Activated CD8-positive, alpha-beta memory T cell treated with anti-CD3 and anti-CD28 coated beads, Interleukin-2, amount 10 ng/mL, durations not matched to agents 7 days and 5 days (primary cell): Measurements from ENCODE around the gene UNC50. TPM values are rescaled to one million over a fixed set of nuclear protein-coding genes. Genes with fewer than 3 reads are reported as not detected.
"Not testable (repeated sequence)": the region's sequence is repeated elsewhere in the genome, so short reads cannot be mapped to it uniquely, and the experiment has no call there.

ENCODE experiments used
- ATAC-seq: fragments of 150-1000 bp; cut with Tn5 transposase; one replicate; pipeline ENCODE4 v1.10.0; 2021; ENCODE audit warnings: moderate library complexity
- CTCF ChIA-PET: fragments of 350-600 bp; sonication (Branson Sonifier 250); formaldehyde crosslinking; loops from one replicate; lab custom pipeline; 2021; ENCODE audit warnings: antibody characterized with exemption; lab: Charles Lee
- DNase-seq: peaks from one replicate; pipeline ENCODE4 v3.0.0-alpha.2; 2020
- H3K27ac Mint-ChIP-seq: one replicate; pipeline ENCODE4 v1.8.0; 2021; ENCODE audit warnings: mild to moderate bottlenecking, mixed read lengths
- H3K27me3 Mint-ChIP-seq: one replicate; pipeline ENCODE4 v1.8.0; 2021; ENCODE audit warnings: mixed read lengths
- H3K36me3 Mint-ChIP-seq: one replicate; pipeline ENCODE4 v1.8.0; 2021; ENCODE audit warnings: mild to moderate bottlenecking, mixed read lengths
- H3K4me1 Mint-ChIP-seq: one replicate; pipeline ENCODE4 v1.8.0; 2021; ENCODE audit warnings: mixed read lengths
- H3K4me3 Mint-ChIP-seq: one replicate; pipeline ENCODE4 v1.8.0; 2021; ENCODE audit warnings: mild to moderate bottlenecking, moderate library complexity, mixed read lengths
- H3K9me3 Mint-ChIP-seq: one replicate; pipeline ENCODE4 v1.8.0; 2022; ENCODE audit warnings: low read depth, mixed read lengths
- total RNA-seq, 2 experiments: library from RNA; stranded (reverse); gene quantifications; one replicate each; pipeline ENCODE4 v1.2.3, GENCODE V29; 2021

UNC50 gene
- total RNA-seq, 2 experiments from 2014 or later, result 26.7 to 33.5 TPM

DNA sequence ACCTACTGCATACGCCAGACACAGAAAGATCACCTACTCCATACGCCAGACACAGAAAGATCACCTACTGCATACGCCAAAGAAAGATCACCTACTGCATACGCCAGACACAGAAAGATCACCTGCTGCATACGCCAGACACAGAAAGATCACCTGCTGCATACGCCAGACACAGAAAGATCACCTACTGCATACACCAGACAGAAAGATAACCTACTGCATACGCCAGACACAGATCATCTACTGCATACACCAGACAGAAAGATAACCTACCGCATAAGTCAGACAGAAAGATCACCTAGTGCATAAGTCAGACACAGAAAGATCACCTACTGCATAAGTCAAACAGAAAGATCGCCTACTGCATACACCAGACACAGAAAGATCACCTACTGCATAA, 25.9 kb upstream of the UNC50 start:
- no peak for DNase-seq
- H3K27me3 Mint-ChIP-seq, result no peaks in the 10 kb centered on the region
- peaks cover 50% of the 10 kb centered on the region for H3K36me3 Mint-ChIP-seq
- H3K9me3 Mint-ChIP-seq, result no peaks in the 10 kb centered on the region
- CTCF ChIA-PET, result no interaction called here
- H3K4me1 Mint-ChIP-seq, result no peaks in the 10 kb centered on the region
- no peak overlapping the region for H3K4me3 Mint-ChIP-seq
- no peak for ATAC-seq
- H3K27ac Mint-ChIP-seq, result no peak overlapping the region

DNA sequence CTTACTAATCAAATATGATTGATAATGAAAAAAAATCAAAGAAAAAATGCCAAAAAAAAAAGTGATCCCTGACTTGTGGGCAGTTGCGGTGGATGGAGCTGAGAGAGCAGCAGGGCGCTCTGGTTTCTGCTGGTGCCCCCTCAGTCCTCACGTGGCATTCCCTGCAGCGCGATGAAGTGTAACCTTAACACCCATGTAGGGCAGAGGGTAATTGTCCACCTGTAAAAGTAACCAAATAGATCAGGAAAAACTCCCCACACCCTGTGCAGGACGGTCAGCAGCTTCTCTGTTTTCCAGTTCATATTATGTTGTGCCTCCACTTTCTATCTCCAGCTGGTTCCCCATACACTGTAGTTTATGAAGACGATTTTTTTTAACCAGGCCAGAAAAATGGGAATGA, 25.1 kb upstream of the UNC50 start:
- peak; percentile 27 for DNase-seq
- no peak overlapping the region for H3K4me3 Mint-ChIP-seq
- no peaks in the 10 kb centered on the region for H3K27me3 Mint-ChIP-seq
- CTCF ChIA-PET, result no interaction called here
- peaks cover 52% of the 10 kb centered on the region for H3K36me3 Mint-ChIP-seq
- no peak overlapping the region for H3K27ac Mint-ChIP-seq
- H3K4me1 Mint-ChIP-seq, result no peaks in the 10 kb centered on the region
- H3K9me3 Mint-ChIP-seq, result no peaks in the 10 kb centered on the region
- no peak for ATAC-seq

DNA sequence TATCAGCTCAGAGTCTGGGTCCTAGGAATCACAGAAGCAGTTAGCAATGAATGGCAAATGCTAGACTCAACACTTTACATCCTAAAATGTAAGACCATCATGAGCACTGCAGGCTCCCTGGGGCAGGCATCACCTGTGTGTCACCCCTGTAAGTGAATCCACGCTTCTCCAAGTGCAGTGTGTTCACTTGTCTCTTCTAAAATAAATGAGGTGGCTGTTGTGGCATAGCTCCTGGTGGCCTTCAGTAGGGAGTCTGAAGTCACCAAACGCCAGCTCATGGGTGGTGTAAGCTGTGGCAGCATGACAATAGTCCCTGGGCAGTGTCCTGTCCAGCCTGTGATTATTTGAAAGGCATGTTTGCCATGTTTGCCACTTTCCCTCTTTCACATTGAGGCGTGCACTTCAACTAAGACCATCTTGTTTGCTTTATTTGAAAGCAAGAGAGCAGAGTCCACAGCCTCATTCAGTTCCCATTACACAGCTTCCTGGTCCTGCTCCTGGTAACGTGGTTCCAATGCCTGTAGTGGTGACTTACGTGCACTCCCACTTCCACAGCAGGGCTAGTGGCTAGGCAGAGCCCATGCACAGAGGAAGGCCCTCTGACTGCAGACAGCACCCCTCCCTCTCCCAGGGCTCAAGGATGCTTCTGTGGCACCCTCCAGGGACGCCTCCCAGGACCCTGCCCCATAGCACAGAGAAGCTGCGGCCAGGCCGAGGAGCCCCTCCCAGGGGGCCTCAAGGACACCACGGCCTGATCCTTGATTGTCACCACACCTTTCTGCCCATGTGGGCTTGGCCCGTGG, 24.4 kb upstream of the UNC50 start:
- Mint-ChIP-seq H3K27ac (no peak overlapping the region), H3K27me3 (no peaks in the 10 kb centered on the region), H3K9me3 (no peaks in the 10 kb centered on the region), H3K36me3 (peaks cover 49% of the 10 kb centered on the region), H3K4me1 (peaks cover 4% of the 10 kb centered on the region), H3K4me3 (no peak overlapping the region)
- CTCF ChIA-PET, result no interaction called here
- DNase-seq (peak; percentile 30), ATAC-seq (no peak)

DNA sequence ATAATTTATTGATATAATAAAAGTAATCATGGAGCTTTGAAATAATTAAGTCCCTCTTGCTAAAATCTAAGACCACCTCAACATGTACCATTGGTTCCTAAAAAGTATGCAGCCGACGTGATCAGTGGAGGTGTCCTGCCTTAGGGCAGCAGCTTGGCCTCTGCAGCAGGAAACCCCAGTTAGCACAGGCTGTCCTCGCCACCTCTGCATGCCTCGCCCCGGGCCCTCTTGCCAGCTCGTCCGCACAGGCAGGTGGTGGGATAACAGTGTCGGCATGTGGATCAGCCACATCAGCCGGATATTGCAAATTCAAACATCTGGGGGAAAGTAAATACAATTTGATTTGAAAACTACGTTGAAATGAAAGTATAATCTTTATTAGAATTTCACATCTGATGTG, 23.0 kb upstream of the UNC50 start:
- DNase-seq (peak; percentile 25), ATAC-seq (no peak)
- H3K4me3 Mint-ChIP-seq, result no peak overlapping the region
- H3K9me3 Mint-ChIP-seq, result no peaks in the 10 kb centered on the region
- peaks cover 49% of the 10 kb centered on the region for H3K36me3 Mint-ChIP-seq
- no peaks in the 10 kb centered on the region for H3K27me3 Mint-ChIP-seq
- CTCF ChIA-PET, result interaction anchor here (1.7 kb wide), 1 partner anchor 18 kb away, joined by 4 read pairs; no protein-coding TSS in a partner anchor
- no peak overlapping the region for H3K27ac Mint-ChIP-seq
- peaks cover 6% of the 10 kb centered on the region for H3K4me1 Mint-ChIP-seq

DNA sequence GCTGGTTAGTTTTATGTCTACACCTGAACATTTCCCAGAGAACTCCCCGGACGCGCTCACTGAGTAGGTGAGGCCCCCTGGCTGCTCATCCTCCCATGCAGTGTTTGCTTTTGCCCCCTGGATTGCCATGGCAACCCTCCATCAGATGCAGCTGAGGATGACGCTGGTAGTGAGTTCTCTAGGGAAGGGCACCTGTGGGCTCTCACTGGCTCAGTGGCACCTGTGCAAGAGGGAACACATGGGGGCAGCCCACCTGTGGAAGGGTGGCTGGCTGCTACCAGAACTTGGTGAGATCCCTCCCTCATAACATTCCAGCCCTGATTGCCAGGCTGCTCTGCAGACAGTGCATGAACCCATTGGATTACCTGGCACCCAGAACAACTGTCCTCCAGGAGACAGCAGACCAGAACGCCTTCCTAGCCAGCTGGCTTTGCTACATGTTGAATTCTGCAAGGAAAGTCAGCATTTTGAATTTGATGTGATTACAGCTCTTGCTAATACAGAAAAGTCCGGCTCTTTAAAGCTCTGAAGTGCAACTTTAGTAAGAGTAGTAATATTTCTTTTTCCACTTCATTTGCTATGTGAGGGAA, 21.7 kb upstream of the UNC50 start:
- H3K27ac Mint-ChIP-seq, result no peak overlapping the region
- H3K9me3 Mint-ChIP-seq, result no peaks in the 10 kb centered on the region
- ATAC-seq, result no peak
- H3K4me3 Mint-ChIP-seq, result no peak overlapping the region
- CTCF ChIA-PET, result interaction anchor here (0.8 to 1.7 kb wide), 3 partner anchors 14 to 19 kb away, joined by 3 to 4 read pairs (median 3); no protein-coding TSS in a partner anchor
- DNase-seq, result peak; percentile 33
- H3K36me3 Mint-ChIP-seq, result peaks cover 58% of the 10 kb centered on the region
- H3K27me3 Mint-ChIP-seq, result no peaks in the 10 kb centered on the region
- peaks cover 6% of the 10 kb centered on the region for H3K4me1 Mint-ChIP-seq

DNA sequence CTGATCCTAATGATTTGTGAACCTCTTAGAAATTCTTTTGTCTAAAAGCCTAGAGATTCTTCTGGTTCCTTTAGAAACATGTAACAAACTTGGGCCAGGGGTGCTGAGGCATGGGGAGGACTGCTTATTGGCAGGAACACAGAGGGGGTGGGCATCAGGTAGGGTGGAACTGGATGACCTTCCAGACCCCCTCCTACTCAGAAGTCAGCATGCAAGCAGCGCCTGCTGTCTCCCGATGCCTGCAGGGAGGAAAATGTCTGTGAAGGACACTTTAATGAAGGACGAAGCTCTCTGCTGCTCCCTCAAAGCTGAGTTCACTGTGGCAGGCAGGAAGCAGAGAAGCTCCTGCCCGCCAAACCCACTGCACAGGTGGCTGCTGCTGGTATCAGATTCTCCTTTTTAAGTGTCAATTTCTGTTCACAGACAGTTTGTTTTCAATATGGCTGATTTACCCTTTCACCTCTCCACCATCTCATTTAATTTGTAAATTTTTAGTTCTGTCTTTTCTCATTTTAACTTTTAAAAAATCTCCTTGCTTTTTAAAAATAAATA, 19.4 kb upstream of the UNC50 start:
- no peak overlapping the region for H3K27ac Mint-ChIP-seq
- ATAC-seq (no peak), DNase-seq (peak; percentile 37)
- no peaks in the 10 kb centered on the region for H3K27me3 Mint-ChIP-seq
- H3K36me3 Mint-ChIP-seq, result peaks cover 68% of the 10 kb centered on the region
- peaks cover 7% of the 10 kb centered on the region for H3K4me1 Mint-ChIP-seq
- CTCF ChIA-PET, result no interaction called here
- peaks cover 5% of the 10 kb centered on the region for H3K9me3 Mint-ChIP-seq
- no peak overlapping the region for H3K4me3 Mint-ChIP-seq

DNA sequence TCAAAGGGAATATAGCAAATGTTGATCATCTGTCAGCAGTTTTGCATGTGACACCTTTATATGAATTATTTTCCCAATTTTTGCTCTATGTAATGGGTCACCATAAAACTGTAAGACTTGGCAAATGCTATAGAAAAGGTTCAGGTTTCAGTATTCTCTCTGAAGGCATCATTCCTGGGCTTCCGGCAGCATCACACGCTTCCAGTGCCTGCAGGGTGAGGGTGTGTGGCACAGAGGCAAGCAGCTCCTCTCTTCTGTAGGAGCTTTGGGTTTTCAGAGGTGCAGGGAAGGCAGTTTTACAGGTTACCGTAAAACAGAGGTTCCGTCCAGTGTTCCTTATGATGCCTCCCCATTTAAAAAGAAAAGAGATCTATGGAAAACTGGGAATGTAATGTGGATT, 18.9 kb upstream of the UNC50 start:
- Mint-ChIP-seq H3K36me3 (peaks cover 70% of the 10 kb centered on the region), H3K27ac (no peak overlapping the region)

DNA sequence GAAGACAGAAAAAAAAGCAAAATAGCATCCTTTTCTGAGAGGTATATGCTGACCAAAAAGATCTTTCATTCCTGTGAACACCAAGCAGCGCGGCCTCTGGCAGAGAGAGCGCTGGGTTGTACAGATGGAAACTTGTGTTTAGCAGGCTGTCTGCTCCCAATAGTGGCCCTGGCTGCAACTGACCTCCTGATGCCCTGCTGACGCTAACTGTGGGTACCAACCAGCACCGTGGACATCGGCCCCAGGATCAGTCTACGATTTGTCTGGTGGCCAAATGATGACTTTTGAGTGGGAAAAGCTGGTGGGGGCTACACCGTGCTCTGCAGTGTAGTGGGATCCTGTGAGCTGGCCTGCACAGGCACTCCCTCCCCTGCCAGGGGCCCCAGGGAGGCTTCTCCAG, 15.8 kb upstream of the UNC50 start:
- Mint-ChIP-seq H3K27me3 (no peaks in the 10 kb centered on the region), H3K27ac (no peak overlapping the region), H3K4me3 (no peak overlapping the region), H3K4me1 (peaks cover 11% of the 10 kb centered on the region), H3K9me3 (peaks cover 6% of the 10 kb centered on the region), H3K36me3 (peaks cover 63% of the 10 kb centered on the region)
- no peak for ATAC-seq
- DNase-seq, result no peak
- CTCF ChIA-PET, result no interaction called here

More for the DNA sequence above, 18.9 kb upstream of the UNC50 start:
- ATAC-seq (no peak), DNase-seq (peak; percentile 12)
- H3K27me3 Mint-ChIP-seq, result no peaks in the 10 kb centered on the region
- CTCF ChIA-PET, result no interaction called here
- H3K4me3 Mint-ChIP-seq, result no peak overlapping the region
- H3K4me1 Mint-ChIP-seq, result peaks cover 8% of the 10 kb centered on the region
- H3K9me3 Mint-ChIP-seq, result peaks cover 6% of the 10 kb centered on the region

DNA sequence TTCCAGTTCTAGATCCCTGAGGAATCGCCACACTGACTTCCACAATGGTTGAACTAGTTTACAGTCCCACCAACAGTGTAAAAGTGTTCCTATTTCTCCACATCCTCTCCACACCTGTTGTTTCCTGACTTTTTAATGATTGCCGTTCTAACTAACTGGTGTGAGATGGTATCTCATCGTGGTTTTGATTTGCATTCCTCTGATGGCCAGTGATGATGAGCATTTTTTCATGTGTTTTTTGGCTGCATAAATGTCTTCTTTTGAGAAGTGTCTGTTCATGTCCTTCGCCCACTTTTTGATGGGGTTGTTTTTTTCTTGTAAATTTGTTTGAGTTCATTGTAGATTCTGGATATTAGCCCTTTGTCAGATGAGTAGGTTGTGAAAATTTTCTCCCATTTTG, 13.7 kb upstream of the UNC50 start:
- peaks cover 13% of the 10 kb centered on the region for H3K4me1 Mint-ChIP-seq
- H3K27ac Mint-ChIP-seq, H3K27me3 Mint-ChIP-seq, H3K9me3 Mint-ChIP-seq, CTCF ChIA-PET, ATAC-seq, H3K4me3 Mint-ChIP-seq, DNase-seq: not testable (repeated sequence)
- H3K36me3 Mint-ChIP-seq, result peaks cover 66% of the 10 kb centered on the region

DNA sequence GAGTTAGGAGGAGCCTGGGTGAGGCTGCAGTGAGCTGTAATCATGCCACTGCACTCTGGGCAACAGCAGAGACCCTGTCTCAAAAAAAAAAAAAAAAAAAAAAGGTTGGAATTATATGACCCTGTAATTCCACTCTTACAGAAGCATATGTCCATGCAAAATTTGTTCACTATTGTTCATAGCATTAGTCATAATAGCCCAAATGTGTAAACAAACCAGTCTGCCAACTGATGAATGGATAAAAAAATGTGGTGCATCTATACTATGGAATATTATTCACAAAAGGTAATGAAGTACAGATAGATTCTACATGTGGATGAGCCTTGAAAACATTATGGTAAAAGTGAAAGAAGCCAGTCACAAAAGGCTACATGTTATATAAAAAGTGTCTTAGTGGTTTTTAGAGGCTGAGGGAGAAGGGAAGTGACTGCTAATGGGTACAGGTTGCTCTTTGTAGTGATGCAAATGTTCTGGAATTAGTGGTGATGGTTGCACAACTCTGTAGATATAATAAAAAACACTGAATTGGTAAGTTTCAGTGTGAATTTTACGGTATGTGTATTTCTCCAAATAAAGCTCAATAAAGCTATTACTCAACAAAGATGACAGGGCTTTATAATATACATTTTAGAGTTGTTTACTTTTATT, 9.5 kb upstream of the UNC50 start:
- Mint-ChIP-seq H3K27ac (peak overlapping the region; percentile 38), H3K4me3 (no peak overlapping the region), H3K36me3 (peaks cover 37% of the 10 kb centered on the region), H3K4me1 (peaks cover 21% of the 10 kb centered on the region), H3K27me3 (no peaks in the 10 kb centered on the region), H3K9me3 (peaks cover 2% of the 10 kb centered on the region)
- CTCF ChIA-PET, result interaction anchor here (1.1 to 1.8 kb wide), 2 partner anchors 10 to 39 kb away, joined by 3 to 5 read pairs; partner anchors contain the start of genes COA5 and UNC50
- no peak for DNase-seq
- no peak for ATAC-seq

DNA sequence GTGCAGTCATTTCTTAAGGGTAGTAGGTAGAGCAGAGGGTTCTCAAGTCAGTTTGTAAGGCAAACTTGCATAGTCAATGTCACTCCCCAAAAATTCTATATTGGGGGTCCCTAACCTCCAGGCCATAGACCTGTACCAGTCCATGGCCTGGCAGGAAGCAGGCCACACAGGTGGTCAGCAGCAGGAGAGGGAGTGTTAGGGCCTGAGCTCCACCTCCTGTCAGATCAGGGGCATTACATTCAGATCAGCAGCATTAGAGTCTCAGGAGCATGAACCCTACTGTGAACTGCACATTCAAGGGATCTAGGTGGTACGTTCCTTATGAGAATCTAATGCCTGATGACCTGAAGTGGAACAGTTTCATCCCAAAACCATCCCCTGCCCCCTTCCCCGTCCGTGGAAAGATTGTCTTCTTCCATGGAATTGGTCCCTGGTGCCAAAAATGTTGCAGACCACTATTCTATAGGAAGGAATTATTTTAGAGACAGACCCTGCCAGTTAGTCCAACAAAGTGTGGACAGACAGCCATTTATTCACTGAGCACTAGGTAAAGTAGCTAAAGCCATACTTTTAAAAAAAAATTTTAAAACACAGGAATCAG, 6.8 kb upstream of the UNC50 start:
- no peak for DNase-seq
- H3K4me1 Mint-ChIP-seq, result peaks cover 37% of the 10 kb centered on the region
- peaks cover 26% of the 10 kb centered on the region for H3K36me3 Mint-ChIP-seq
- H3K27ac Mint-ChIP-seq, result no peak overlapping the region
- no peaks in the 10 kb centered on the region for H3K9me3 Mint-ChIP-seq
- ATAC-seq, result peak; percentile 88
- H3K4me3 Mint-ChIP-seq, result no peak overlapping the region
- CTCF ChIA-PET, result interaction anchor here (0.7 to 2.5 kb wide), 8 partner anchors 10 to 217 kb away, joined by 3 to 12 read pairs (median 3); no protein-coding TSS in a partner anchor
- H3K27me3 Mint-ChIP-seq, result no peaks in the 10 kb centered on the region

DNA sequence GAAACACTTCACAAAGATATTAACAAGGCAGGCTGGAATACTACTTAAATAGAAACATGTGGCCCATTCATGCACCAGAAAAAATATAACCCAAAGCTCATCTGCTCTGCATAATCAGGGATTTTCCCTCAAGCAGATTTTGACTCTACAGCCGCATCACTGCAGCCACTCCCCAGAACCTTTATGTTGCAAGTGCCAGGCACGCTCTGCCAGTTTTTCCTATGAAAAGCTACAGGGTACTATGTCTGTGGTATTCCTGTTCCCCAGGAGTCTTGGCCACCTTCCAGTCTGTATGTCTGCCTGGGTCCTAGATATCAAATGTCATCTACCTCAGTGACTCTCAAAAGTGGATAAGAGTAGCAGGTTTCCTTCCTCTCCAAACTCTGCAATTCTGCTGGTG, 3.8 kb upstream of the UNC50 start:
- Mint-ChIP-seq H3K27ac (no peak overlapping the region), H3K27me3 (no peaks in the 10 kb centered on the region), H3K4me1 (peaks cover 43% of the 10 kb centered on the region), H3K9me3 (no peaks in the 10 kb centered on the region), H3K4me3 (no peak overlapping the region), H3K36me3 (peaks cover 10% of the 10 kb centered on the region)
- ATAC-seq, result no peak
- CTCF ChIA-PET, result interaction anchor here (0.9 kb wide), 1 partner anchor 293 kb away, joined by 3 read pairs; no protein-coding TSS in a partner anchor
- DNase-seq, result no peak

DNA sequence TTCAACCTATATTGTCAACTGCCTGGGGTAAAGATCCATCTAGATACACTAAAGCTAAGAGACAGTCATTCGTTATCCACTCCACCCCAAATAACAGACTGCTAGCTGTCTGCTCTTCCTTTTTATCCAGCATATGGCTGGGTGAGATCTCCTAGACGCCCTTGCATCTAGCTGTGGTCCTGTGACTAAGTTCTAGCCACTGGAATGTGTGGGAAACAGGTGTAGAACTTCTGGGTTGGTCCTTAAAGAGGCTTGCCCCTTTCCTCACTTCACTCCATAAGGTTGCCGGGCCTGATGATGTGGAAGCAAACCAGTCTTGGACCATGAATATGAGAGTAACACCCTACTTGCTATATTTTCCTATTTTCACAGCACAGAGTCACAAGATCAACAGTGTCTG, 3.3 kb upstream of the UNC50 start:
- H3K4me1 Mint-ChIP-seq, result peaks cover 48% of the 10 kb centered on the region
- no peaks in the 10 kb centered on the region for H3K27me3 Mint-ChIP-seq
- CTCF ChIA-PET, result interaction anchor here (0.9 to 1.1 kb wide), 2 partner anchors 19 to 293 kb away, joined by 3 read pairs; no protein-coding TSS in a partner anchor
- no peaks in the 10 kb centered on the region for H3K9me3 Mint-ChIP-seq
- DNase-seq, result no peak
- no peak for ATAC-seq
- H3K4me3 Mint-ChIP-seq, result no peak overlapping the region
- H3K27ac Mint-ChIP-seq, result peak overlapping the region; percentile 7
- peaks cover 5% of the 10 kb centered on the region for H3K36me3 Mint-ChIP-seq
